CD4-positive, alpha-beta T cell treated with Interferon gamma for 1 hour (primary cell): ENCODE results near the gene ATPAF1.
"Not testable (repeated sequence)": the region's sequence is repeated elsewhere in the genome, so short reads cannot be mapped to it uniquely, and the experiment has no call there.

ENCODE experiments used
- DNase-seq: peaks from one replicate; pipeline ENCODE4 v3.0.0-alpha.2; 2020

ATPAF1 gene

GRCh38 chr1:46667782-46668760, at the start of gene ATPAF1:
Gene ATPAF1 (minus strand): TSS chr1:46668364. CDS start chr1:46668322, 42 bp downstream.
- DNase-seq: peak; percentile 63

GRCh38 chr1:46717654-46718053, 49.5 kb upstream of the ATPAF1 start:
- no peak for DNase-seq

GRCh38 chr1:46714976-46715375, 46.8 kb upstream of the ATPAF1 start:
- DNase-seq: no peak

- DNase-seq: no peak
These were observed 40.0 kb upstream of the ATPAF1 start for GRCh38 chr1:46708121-46708520.

- no peak for DNase-seq
These were observed 37.2 kb upstream of the ATPAF1 start for GRCh38 chr1:46705408-46705807.

- no peak for DNase-seq
These were observed 35.9 kb upstream of the ATPAF1 start for GRCh38 chr1:46703927-46704641.

- peak; percentile 12 for DNase-seq
These were observed 31.5 kb upstream of the ATPAF1 start for GRCh38 chr1:46699666-46700065.

- DNase-seq: no peak
These were observed 28.9 kb upstream of the ATPAF1 start for GRCh38 chr1:46697053-46697452.

GRCh38 chr1:46694676-46695075, 26.5 kb upstream of the ATPAF1 start:
- not testable (repeated sequence) for DNase-seq

- DNase-seq: no peak
These were observed 24.9 kb upstream of the ATPAF1 start for GRCh38 chr1:46692811-46693770.

GRCh38 chr1:46691997-46692790, 24.0 kb upstream of the ATPAF1 start:
- DNase-seq: no peak

GRCh38 chr1:46690931-46691421, 22.8 kb upstream of the ATPAF1 start:
- no peak for DNase-seq

- no peak for DNase-seq
These were observed 21.7 kb upstream of the ATPAF1 start for GRCh38 chr1:46689897-46690296.

- no peak for DNase-seq
These were observed 21.2 kb upstream of the ATPAF1 start for GRCh38 chr1:46689356-46689755.

- DNase-seq: no peak
These were observed 19.9 kb upstream of the ATPAF1 start for GRCh38 chr1:46687921-46688509.

GRCh38 chr1:46687093-46687659, 19.0 kb upstream of the ATPAF1 start:
- DNase-seq: no peak

- no peak for DNase-seq
These were observed 18.1 kb upstream of the ATPAF1 start for GRCh38 chr1:46686255-46686654.

GRCh38 chr1:46684670-46685069, 16.5 kb upstream of the ATPAF1 start:
- no peak for DNase-seq

- DNase-seq: no peak
These were observed 13.9 kb upstream of the ATPAF1 start for GRCh38 chr1:46682064-46682463.

GRCh38 chr1:46681333-46682034, 13.3 kb upstream of the ATPAF1 start:
- DNase-seq: no peak
